Measurements from ENCODE around the gene ADCY9.

GRCh38 chr16:3964686-3965290 lies 151.5 kb downstream of the ADCY9 start:
- TF ChIP-seq CTCF (IDR thresholded peaks at IDR 0.05) (no peak), POLR2A (IDR thresholded peaks at IDR 0.05) (no peak)
